NCI-H774 (cell line): ENCODE data around the gene AMPD2.
"Not testable (repeated sequence)": the region's sequence is repeated elsewhere in the genome, so short reads cannot be mapped to it uniquely, and the experiment has no call there.

Experiments used
- DNase-seq: peaks from one replicate; lab custom pipeline; 2025; lab: John Stamatoyannopoulos, UW

The AMPD2 gene

GRCh38 chr1:109653306-109653705 lies 33.7 kb downstream of the AMPD2 start:
- no peak for DNase-seq

GRCh38 chr1:109654519-109654918 lies 34.9 kb downstream of the AMPD2 start:
- no peak for DNase-seq

GRCh38 chr1:109655615-109656519 lies 36.2 kb downstream of the AMPD2 start, which contains the start of gene GSTM4:
Gene GSTM4 (plus strand): TSS chr1:109656099. CDS start chr1:109656390, 291 bp downstream.
- DNase-seq: peak; percentile 24

- DNase-seq: no peak
These were observed 37.8 kb downstream of the AMPD2 start for GRCh38 chr1:109657395-109657794.

GRCh38 chr1:109657970-109658369 lies 38.3 kb downstream of the AMPD2 start:
- no peak for DNase-seq

- no peak for DNase-seq
These were observed 39.0 kb downstream of the AMPD2 start for GRCh38 chr1:109658533-109659042.

- DNase-seq: no peak
These were observed 39.5 kb downstream of the AMPD2 start for GRCh38 chr1:109659145-109659544.

- no peak for DNase-seq
These were observed 40.5 kb downstream of the AMPD2 start for GRCh38 chr1:109659997-109660690.

GRCh38 chr1:109660691-109661026 lies 41.0 kb downstream of the AMPD2 start:
- DNase-seq: not testable (repeated sequence)

- DNase-seq: no peak
These were observed 41.8 kb downstream of the AMPD2 start for GRCh38 chr1:109661391-109661790.

- DNase-seq: no peak
These were observed 45.0 kb downstream of the AMPD2 start for GRCh38 chr1:109664671-109665070.

GRCh38 chr1:109667452-109668122 lies 48.0 kb downstream of the AMPD2 start, which contains the start of gene GSTM2:
Gene GSTM2 (plus strand): TSS chr1:109668057. CDS start chr1:109668116, 59 bp downstream.
- peak; percentile 57 for DNase-seq

GRCh38 chr1:109668123-109668775 lies 48.6 kb downstream of the AMPD2 start:
- DNase-seq: no peak

- DNase-seq: no peak
These were observed 49.8 kb downstream of the AMPD2 start for GRCh38 chr1:109669246-109669948.

- DNase-seq: not testable (repeated sequence)
These were observed 50.3 kb downstream of the AMPD2 start for GRCh38 chr1:109669949-109670302.

- DNase-seq: no peak
These were observed 51.4 kb downstream of the AMPD2 start for GRCh38 chr1:109671067-109671466.

- not testable (repeated sequence) for DNase-seq
These were observed 54.2 kb downstream of the AMPD2 start for GRCh38 chr1:109673861-109674260.

GRCh38 chr1:109676683-109677381 lies 57.2 kb downstream of the AMPD2 start:
- DNase-seq: not testable (repeated sequence)

- DNase-seq: no peak
These were observed 57.8 kb downstream of the AMPD2 start for GRCh38 chr1:109677459-109677858.

- DNase-seq: not testable (repeated sequence)
These were observed 59.0 kb downstream of the AMPD2 start for GRCh38 chr1:109678637-109679036.
